ENCODE data around the gene CTBP1.

Gene CTBP1

DNA sequence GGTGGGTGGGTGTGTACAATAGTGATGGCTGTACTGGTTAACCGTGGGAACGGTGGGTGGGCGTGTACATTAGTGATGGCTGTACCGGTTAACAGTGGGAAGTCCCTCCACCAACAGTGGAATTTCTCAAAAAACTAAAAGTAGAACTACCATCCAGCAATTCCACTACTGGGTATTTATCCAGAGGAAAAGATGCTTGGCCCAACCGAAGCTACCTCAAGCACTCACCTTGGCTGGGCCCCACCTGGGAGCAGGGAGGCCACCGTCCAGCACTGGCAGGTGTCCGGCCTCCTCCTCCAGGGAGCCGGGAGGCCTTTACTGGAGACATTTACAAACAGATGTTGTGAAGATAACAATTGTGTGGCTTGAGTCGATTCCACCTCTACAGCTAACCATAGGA, 34.8 kb upstream of the CTBP1 start:
- no peak for DNase-seq (ENCODE audit: low read depth in 3 of 3)

DNA sequence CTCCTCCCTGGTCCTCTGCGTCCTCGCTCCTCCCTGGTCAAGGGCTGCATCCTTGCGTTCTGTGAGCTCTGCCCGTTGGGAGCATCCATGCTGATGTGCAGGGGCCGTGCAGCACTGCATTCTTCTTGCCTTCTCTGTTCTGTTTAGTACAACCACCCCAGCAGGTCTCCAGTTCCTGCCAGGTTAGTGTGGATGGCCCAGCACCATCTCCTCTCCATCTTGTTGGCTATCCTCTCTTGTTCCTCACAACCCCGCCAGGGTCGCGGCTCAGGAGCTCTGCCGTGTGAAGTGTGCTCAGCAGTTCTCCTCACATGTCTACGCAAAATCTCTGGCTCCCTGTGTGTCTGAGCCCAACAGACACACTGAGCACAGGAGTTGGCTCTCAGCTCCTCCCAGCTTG, 30.3 kb upstream of the CTBP1 start:
- no peak for DNase-seq (ENCODE audit: low read depth in 3 of 3)

DNA sequence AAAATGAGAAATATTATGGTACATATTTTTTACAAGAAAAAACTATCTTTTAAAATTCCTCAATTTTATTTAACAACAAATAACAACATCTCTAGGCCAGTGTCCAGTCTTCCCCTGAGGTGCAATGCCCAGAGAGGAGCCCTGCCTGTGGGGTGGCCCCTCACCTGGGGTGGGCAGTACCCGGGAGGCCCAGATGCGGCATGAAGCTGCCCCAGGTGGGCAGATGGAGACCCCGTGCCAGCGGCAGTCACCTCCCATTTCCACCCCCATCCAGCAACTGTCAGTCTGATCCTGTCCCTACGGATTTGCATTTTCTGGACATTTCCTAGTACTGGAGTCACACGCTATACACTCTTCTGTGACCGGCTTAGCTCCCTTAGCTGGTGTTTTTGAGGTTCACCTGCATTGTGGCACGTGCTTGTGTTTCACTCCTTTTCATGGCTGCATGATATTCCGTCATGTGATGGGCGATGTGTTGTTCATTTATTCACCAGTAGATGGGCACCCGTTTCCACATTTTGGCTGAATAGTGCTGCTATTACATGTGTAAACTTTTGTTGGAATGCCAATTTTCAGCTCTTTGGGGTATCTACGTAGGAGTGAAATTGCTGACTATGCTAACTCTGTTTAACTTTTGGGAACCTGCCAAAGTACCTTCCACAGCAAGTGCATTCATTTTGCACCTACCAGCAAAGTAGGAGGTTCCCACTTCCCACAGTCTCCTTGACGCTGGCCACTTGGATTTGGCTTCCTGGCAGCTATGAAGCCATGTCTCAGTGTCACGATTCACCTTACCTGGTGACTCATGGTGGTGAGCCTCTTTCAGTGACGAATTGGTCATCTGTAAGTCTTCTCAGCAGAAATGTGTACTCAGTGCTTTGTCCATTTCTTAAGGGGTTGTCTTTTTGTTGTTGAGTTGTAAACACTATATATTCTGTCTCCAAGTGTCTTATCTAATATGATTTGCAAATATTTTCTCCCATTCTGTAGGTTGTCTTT, 29.0 kb upstream of the CTBP1 start:
- DNase-seq (ENCODE audit: low read depth in 3 of 3): no peak

DNA sequence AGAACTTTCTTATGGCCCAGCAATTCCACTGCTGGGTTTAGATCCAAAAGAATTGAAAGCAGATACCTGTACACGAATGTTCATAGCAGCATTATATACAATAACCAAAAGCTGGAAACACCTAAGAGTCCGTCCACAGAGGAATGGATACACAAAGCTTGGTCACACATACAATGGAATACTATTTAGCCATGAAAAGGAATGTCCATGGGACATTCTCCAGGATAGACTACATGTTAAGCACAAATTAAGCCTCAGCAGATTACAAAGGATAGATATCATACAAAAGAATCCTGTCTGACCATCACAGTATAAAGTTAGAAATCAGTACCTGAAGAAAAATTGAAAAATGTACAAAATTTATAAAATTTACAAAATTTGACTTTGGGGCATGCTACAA, 28.1 kb upstream of the CTBP1 start:
- no peak for DNase-seq (ENCODE audit: low read depth in 3 of 3)

DNA sequence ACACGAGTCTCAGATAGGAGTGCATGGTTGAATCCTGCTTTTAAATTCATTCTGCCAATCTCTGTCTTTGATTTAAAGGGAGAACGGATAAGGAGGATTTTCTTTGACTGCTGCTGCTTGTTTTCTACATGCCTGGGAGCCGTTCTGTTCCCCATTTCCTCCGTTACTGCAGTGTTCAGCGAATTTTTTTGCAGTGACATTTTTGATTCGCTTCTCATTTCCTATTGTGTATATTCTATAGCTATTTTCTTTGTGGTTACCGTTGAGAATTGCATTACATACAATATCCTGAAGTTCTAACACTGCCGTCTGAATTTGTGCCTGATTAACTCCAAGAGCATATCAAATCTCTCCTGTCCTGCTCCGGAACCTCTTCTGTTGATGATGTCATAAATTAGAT, 25.9 kb upstream of the CTBP1 start:
- no peak for DNase-seq (ENCODE audit: low read depth in 3 of 3)

DNA sequence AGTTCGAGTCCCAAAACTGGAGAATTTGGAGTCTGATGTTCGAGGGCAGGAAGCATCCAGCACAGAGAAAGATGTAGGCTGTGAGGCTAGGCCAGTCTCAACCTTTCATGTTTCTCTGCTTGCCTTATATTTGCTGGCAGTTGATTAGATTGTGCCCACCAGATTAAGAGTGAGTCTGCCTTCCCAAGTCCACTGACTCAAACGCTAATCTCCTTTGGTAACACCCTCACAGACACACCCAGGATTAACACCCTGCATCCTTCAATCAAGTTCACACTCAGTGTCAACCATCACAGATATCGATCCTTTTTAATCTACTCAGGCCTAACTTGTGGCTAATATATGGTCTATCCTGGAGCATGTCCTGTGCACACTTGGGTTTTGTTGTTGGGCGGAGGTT, 22.8 kb upstream of the CTBP1 start:
- no peak for DNase-seq (ENCODE audit: low read depth in 3 of 3)

DNA sequence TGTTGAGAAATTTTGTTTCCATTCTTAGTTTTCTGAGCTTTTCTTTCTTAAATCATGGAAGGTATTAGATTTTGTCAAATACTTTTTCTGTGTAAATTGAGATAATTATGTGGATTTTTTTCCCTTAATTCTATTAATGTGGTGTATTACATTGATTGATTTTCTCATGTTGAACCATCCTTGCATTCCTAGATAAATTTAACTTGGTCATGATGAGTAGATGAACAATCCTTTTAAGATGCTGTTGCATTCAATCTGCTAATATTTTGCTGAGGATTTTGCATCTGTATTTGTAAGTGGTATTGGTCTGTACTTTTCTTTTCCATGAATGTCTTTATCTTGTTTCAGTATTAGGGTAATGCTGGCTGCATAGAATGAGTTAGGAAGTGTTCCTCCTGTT, 20.3 kb upstream of the CTBP1 start:
- no peak for DNase-seq (ENCODE audit: low read depth in 3 of 3)

DNA sequence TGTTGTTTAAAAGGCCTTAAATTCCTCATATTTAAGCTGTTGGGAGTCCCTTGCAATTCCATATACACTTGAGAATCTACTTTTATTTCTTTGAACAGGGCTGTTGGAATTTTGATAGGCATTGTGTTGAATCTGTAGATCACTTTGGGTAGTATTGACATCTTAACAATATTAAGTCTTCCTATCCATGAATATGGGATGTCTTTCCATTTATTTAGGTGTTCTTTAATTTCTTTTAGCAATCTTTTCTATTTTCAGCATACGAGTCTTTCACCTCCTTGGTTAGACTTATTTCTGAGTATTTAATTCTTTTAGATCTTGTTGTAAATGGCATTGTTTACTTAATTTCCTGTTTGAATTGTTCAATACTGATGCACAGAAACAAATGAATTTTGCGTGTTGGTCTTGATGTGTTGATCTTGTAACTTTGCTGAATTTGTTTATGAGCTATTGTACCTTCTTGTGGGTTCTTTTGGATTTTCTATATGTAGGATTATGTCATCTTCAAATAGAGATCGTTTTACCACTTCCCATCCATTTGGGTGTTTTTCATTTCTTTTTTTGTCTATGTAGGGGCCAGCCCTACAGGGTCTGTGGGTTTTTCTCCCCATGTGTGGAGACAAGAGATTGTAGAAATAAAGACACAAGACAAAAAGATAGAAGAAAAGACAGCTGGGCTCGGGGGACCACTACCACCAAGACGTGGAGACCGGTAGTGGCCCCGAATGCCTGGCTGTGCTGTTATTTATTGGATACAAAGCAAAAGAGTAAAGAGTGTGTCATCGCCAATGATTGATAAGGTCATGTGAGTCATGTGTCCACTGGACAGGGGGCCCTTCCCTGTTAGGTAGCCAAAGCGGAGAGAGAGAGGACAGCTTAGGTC, 18.2 kb upstream of the CTBP1 start:
- DNase-seq (ENCODE audit: low read depth in 3 of 3): no peak

DNA sequence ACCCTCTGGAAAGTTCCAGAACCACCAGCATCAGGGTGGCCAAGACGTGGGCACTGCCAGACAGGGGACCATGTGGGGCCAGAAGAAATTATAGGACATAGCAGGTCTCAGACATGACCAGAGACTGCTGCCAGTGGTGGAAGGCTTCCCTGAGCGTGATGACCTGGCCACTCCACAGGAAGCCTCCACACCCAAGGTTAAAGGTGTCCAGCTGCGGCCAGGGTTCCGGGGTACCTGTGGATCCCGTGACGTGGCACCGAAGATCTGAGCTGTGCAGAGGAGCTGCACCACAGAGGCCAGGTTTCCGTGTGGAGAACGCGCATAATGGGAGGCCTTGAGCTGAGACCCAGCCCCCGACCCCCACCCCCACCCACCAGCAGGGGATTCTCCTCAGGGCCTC, 16.4 kb upstream of the CTBP1 start:
- DNase-seq (ENCODE audit: low read depth in 3 of 3): no peak

DNA sequence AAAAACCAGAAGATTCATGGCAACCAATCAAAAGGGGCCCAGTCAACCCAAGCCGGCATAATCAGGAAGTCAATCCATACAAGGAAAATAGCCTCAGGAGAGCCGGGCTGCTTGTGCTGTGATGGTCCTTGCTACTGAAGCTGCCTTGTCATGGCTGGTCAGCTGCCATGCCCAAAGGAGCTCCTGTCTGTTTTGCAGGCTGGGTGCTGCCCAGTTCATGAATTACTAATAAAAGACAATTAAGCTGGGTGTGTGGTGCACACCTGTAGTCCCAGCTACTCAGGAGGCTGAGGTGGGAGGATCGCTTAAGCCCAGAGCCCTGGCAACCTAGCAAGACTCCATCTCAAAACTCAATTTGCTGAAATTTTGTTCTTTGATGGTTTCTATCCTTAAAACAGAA, 16.0 kb upstream of the CTBP1 start:
- DNase-seq (ENCODE audit: low read depth in 3 of 3): no peak

DNA sequence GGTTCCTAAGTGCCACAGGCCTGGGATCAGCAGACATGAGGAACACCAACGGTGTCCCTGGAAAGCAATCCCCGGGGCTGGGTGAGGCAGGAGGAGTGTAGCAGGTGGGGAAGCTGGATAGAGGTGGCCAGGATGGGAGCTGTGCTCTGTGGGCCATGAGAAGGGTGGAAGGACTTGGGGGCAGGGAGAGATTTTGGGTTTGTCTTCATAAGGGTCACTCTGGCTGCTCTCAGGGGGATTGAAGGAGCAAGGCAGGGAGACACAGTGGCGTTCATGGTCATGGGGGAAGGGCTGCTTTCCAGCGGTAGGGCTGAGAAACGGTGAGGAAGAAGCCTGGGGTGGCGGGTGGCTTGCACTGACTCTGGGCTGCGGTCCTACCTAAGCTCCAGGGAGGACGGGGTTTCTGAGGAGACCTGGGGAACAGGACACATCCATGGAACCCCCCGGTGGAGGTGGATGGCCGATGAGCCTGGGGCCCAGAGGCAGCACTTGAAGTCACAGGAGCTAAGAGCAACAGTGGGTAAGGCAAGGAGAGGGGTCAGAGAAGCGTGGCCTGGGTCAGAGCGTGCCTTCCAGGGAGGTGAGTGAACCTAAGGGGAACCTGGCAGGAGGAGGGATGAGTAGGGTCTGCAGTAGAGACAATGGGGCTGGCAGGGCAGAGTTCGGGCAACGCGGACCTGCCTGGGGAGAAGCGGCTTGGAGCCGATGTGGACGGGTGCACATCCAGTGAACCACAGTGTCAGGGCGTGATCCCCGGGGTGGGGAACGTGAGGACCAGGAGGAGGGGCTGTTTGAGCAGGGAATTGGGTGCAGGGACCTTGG, 12.4 kb upstream of the CTBP1 start:
- DNase-seq (ENCODE audit: low read depth in 3 of 3): no peak

DNA sequence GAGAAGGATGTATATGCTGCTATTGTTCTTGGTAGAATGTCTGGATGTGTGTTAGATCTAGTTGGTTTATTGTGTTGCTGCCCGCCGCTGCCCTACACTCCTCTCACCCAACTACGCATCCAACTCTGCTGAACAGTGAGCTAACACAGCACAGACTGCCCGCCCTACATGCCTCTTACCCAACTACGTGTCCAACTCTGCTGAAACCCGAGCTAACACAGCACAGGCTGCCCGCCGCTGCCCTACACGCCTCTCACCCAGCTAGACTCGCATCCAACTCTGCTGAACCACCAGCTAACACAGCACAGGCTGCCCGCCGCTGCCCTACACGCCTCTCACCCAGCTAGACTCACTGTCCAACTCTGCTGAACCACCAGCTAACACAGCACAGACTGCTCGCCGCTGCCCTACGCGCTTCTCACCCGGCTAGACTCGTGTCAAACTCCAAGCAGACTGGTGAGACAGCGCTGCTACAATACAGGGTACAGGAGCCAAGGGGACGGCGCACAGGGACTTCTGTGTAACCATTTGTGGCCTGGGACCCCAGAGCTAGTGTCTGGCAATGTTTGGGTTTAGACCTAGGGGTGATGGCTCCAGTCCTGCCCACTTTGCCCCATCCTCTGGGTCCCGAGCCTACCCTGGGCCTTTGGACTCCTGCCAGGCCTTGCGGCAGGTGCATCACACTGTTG, 11.6 kb upstream of the CTBP1 start:
- no peak for DNase-seq (ENCODE audit: low read depth in 3 of 3)

DNA sequence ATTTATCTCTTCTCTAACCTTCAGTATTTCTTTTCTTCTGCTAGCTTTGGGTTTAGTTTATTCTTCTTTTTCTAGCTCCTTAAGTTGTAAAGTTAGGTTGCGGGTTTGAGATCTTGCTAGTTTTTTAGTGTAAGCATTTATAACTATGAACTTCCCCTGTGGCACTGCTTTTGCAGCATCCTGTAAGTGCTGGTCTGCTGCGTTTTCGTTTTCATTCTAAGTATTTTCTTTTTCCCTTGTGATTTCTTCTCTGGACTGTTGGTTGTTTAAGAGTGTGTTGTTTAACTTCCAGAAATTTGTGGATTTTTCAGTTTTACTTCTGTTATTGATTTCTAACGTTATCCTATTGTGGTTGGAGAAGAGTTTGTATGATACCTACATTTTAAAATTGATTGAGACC, 11.0 kb upstream of the CTBP1 start:
- no peak for DNase-seq (ENCODE audit: low read depth in 3 of 3)

DNA sequence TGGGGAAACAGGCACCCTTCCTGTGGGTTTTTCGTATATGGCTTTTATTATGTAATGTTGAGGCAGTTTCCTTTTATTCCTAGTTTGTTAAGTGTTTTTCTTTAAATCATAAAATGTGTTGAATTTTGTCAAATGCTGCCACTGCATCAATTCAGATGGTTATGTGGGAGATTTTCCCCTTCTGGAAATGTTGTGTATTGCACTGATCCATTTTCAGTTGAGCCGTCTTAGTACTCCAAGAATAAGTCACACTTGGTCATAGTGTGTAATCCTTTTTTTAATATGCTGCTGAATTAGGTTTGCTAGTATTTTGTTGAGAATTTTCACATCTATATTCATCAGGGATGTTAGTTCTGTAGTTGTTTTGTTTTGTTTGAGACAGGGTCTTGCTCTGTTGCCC, 9.5 kb upstream of the CTBP1 start:
- DNase-seq (ENCODE audit: low read depth in 3 of 3): no peak

DNA sequence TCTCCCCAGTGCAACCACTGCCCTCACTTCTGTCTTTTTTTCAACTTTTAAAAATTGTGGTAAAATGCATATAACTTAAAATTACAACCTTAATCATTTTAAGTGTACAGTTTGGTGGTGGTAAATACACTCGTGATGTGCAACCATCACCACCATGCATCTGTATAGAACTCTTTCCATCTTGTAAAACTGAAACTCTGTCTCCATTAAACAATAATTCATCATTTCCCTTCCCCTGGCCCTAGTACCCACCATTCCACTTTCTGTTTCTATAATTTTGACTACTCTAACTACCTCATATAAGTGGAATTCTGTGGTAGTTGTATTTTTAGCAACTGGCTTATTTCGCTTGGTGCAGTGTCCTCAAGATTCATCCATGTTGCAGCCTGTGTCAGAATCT, 6.8 kb upstream of the CTBP1 start:
- no peak for DNase-seq (ENCODE audit: low read depth in 3 of 3)

DNA sequence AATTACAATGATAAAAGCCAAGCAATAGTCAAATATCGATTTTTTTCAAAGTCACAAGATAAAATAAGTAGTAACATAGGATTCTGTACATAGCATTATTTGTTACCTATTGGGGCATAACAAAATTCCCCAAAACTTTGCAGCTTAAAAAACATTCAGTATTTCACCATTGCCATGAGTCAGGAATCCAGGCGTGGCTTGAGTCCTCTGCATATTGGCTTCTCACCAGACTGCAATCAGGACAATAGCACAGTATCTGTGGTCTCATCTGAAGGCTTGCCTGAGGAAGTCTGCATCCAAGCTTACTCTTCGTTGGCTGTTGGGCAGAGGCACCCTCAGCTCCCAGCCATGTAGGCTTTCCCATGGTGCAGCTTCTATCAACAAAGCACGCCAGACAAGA, 6.2 kb upstream of the CTBP1 start:
- no peak for DNase-seq (ENCODE audit: low read depth in 3 of 3)

DNA sequence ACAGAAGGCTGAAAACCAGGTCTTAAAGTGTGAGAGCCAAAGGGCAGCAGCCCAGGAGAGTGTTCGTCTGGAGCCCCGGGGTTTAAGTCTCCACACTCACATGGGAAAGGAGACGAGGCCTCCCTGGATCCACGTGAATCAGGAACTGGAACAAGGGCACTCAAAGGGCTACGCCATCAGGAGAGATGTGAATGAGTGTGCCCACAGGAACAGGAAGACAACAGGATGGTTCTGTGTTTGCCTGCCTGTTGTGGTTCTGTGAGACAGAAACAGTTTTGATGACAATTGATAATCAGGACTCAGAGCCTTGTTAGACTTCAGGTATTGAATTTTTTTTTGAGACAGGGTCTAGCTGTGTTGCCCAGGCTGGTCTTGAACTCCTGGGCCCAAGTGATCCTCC, 4.9 kb upstream of the CTBP1 start:
- no peak for DNase-seq (ENCODE audit: low read depth in 3 of 3)

DNA sequence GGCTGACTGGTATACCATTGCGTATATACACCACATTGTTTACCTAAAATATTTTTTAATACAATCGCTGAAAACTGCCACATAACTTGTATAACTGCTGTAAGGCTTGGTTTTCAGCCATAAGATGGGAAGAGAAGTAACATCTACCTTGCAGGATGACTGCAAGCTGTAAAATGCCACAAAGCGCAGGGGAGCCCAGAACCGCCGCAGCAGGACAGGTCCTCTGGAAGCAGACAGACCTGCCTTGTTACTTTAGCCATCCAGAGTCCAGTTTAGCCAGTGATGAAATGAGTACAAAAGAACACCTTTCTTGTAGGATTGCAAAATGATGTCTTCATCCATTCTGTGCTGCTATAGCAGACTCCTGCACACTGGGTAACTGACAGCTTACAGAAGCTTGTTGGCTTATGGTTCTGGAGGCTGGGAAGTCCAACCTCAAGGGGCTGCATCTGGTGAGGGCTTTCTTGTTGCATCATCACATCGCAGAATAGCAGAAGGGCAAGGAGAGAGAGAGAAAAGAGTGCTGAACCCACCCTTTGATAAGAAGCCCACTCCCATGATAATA, 4.1 kb upstream of the CTBP1 start:
- no peak for DNase-seq (ENCODE audit: low read depth in 3 of 3)

DNA sequence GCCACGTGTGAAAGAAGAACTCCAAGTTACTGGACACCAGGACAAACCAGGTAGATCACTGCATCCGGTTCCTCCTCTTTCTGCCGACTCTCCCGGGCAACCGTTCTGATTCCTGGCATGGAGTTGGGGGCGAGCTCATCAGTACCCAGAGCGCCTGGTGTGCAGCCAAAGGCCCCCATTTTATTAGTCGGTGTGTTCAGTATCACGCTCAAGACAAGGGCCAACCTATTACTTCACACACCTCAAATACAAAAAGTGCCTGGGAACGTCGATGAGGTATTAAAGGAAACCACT, 2.8 kb upstream of the CTBP1 start:
- no peak for DNase-seq (ENCODE audit: low read depth in 3 of 3)

DNA sequence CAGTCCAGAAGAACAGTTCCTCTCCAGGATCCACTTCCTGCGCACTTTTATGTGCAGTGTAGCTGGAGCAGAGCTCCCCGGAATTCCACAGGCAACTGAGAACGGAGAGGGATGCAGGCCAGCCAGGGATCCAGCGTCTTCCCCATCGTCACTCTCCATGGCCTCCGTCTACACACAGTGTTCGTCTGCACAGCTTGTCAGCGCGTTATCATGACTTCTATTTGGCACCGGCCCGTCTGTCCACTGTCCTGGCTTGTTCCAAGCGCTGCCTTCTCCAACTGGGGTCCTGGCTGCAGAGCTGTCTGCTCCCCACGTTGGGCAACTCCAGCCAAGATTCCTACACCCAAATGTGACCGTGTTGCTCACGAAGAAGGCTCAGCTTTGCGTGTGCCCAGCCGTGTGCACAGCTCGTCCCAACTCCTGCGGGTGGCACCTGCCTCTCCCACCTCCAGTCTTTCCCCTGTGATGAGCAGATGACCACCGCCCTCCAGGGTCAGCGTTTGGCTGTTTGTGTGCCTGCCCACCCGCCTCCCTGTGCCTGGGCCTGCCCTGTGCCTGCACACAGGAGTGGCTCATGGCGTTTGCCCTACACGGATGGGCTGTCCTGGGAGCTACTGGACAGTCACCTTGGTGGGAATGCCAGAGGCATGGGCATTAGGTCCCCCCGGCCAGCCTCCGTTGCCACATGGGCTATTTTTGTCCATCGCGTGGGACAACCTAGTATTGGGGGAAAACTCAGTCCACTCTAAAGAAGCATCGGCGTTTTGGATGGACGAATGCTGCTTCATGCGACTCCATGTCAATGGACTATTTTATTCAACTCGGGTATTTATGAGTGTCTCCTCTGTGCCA, 2.2 kb upstream of the CTBP1 start:
- DNase-seq (ENCODE audit: low read depth in 3 of 3): no peak

DNA sequence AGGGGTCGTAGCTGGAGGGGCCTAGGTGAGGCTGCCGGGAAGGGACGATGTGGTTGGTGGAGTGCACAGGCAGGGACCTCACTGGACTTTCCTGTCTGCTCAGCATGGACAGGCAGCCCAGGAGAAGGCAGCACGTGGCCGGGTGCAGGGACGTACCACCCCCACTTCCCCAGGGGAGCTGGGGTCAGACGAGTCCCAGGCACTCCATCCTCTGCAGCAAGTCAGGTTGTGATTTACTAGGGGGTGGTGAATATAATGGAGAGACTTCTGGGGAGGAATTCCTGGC, 1.5 kb upstream of the CTBP1 start:
- DNase-seq (ENCODE audit: low read depth in 3 of 3): no peak

Measured in stimulated activated CD4-positive, alpha-beta T cell treated with anti-CD3 and anti-CD28 coated beads, TNF-alpha, amount 100 ng/mL, for 48 hours (primary cell).